Prostate gland (tissue), 2 donors: ENCODE results near the gene ROBO2.

Experiments
- POLR2AphosphoS5 ChIP-seq: sonication (generic); formaldehyde crosslinking; IDR thresholded peaks from one replicate; pipeline ENCODE4 v1.6.1; 2017; ENCODE audit warnings: antibody characterized with exemption
- TF ChIP-seq, protein P1 (sequence below), 4 experiments: fragments of 200-600 bp in 2 of 4; fragments of 450-650 bp in 2 of 4; sonication (generic) in 2 of 4; IDR thresholded peaks; 1 replicate in 3 of 4; 2 replicates in 1 of 4; pipeline ENCODE4 v1.5.1; 2016 to 2019; ENCODE audit warnings: antibody characterized with exemption in 4 of 4, mild to moderate bottlenecking in 2 of 4, moderate library complexity in 2 of 4

DNA sequence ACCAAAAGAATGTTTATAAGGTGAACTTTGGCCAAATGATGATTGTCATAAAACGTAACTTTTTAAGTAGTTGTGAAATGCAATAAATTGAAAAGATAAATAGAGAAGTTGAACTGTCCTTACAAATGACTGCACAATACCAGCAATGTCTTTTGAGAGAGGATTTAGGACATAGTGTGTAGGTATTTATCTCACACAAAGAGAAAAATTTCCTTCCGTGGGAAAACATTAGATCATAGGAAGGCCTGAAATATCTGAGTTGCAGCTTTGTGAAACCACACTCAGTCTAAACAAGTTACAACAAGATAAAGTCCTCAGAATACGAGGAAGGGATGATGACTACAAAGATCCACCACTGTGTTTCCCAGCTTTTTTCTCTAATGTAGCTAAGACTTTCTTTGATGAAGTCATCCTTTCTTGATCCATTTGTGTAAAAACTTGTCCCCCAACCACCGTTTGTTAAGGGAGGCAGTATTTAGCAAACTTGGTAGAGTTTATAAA, 16.0 kb downstream of the ROBO2 start:
- TF ChIP-seq, protein P1, sequence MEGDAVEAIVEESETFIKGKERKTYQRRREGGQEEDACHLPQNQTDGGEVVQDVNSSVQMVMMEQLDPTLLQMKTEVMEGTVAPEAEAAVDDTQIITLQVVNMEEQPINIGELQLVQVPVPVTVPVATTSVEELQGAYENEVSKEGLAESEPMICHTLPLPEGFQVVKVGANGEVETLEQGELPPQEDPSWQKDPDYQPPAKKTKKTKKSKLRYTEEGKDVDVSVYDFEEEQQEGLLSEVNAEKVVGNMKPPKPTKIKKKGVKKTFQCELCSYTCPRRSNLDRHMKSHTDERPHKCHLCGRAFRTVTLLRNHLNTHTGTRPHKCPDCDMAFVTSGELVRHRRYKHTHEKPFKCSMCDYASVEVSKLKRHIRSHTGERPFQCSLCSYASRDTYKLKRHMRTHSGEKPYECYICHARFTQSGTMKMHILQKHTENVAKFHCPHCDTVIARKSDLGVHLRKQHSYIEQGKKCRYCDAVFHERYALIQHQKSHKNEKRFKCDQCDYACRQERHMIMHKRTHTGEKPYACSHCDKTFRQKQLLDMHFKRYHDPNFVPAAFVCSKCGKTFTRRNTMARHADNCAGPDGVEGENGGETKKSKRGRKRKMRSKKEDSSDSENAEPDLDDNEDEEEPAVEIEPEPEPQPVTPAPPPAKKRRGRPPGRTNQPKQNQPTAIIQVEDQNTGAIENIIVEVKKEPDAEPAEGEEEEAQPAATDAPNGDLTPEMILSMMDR (IDR thresholded peaks at IDR 0.05) = no peak
- TF ChIP-seq POLR2AphosphoS5 = no peak
